K562 (cell line): ENCODE results near the gene RAB3GAP2. TPM values are rescaled to one million over a fixed set of nuclear protein-coding genes. Genes with fewer than 3 reads are reported as not detected.
A peak's percentile ranks its signal among the peaks of the same experiment; 100 is the strongest.

Source experiments
- ATAC-seq: fragments of 200-7000 bp; cut with Tn5 transposase; 3 replicates; pipeline ENCODE4 v1.9.1; 2020; ENCODE audit warnings: moderate library complexity
- BruUV-seq: library from RNA; stranded (reverse); fragments of 400-500 nt; replicated peaks from 2 replicates; lab custom pipeline; 2021; lab: Mats Ljungman, UMichigan
- CTCF ChIA-PET: fragments of 300-600 bp; formaldehyde crosslinking; extraction: SDS; loops from one replicate; lab custom pipeline; 2021; ENCODE audit warnings: low intra/inter-chr PET ratio; lab: Yijun Ruan, JAX
- POLR2A ChIA-PET: fragments of 300-600, 350-650 bp; sonication (Branson Sonifier 250); formaldehyde crosslinking; extraction: SDS; loops from one replicate; lab custom pipeline; 2021; ENCODE audit warnings: antibody characterized with exemption, inconsistent platforms; lab: Yijun Ruan, JAX
- DNase-seq, 4 experiments: peaks; one replicate each; pipeline versions ENCODE4 v3.0.0 to v3.0.0-alpha.2; 2011 to 2018; ENCODE audit warnings: low spot score in 3 of 4, mixed read lengths in 3 of 4; ENCODE audit errors: extremely low read depth in 1 of 4
- FAIRE-seq: peaks from 2 replicates; lab custom pipeline; 2011; peaks lifted over from hg19 to GRCh38; lab: Jason Lieb, UNC
- H2AFZ ChIP-seq: 2 replicates; pipeline ENCODE4 v1.6.0; 2011; ENCODE audit warnings: low read depth, low read length, control low read depth, inconsistent platforms
- H3K27ac ChIP-seq: fragments of 200-600 bp; 3 replicates; pipeline ENCODE4 v1.8.0; 2011; ENCODE audit warnings: low read depth, mild to moderate bottlenecking, control low read depth, inconsistent platforms, low read length, moderate library complexity, mixed read lengths; ENCODE audit errors: extremely low read depth
- H3K27me3 ChIP-seq, 2 experiments: fragments of 300-600 bp in 1 of 2; 2 replicates in 1 of 2; 3 replicates in 1 of 2; pipeline versions ENCODE4 v1.6.0 to v1.8.0; 2011; ENCODE audit warnings: inconsistent platforms in 2 of 2, low read length in 2 of 2, mild to moderate bottlenecking in 1 of 2, mixed read lengths in 1 of 2, moderate library complexity in 1 of 2; ENCODE audit not compliant: control insufficient read depth in 2 of 2, insufficient read depth in 2 of 2
- H3K36me3 ChIP-seq: fragments of 300-600 bp; 3 replicates; pipeline ENCODE4 v1.8.0; 2011; ENCODE audit warnings: mild to moderate bottlenecking, low read length, inconsistent platforms; ENCODE audit not compliant: control insufficient read depth, insufficient read depth
- H3K4me1 ChIP-seq, 2 experiments: fragments of 200-600 bp in 1 of 2; replicated peaks in 1 of 2; 2 replicates in 1 of 2; 3 replicates in 1 of 2; pipeline versions ENCODE4 v1.5.1 to v1.8.0; 2011; ENCODE audit warnings: inconsistent platforms in 2 of 2, low read length in 2 of 2, mild to moderate bottlenecking in 1 of 2, mixed read lengths in 1 of 2, moderate library complexity in 1 of 2; ENCODE audit not compliant: control insufficient read depth in 2 of 2, insufficient read depth in 2 of 2
- H3K4me2 ChIP-seq: 2 replicates; pipeline ENCODE4 v1.6.1; 2011; ENCODE audit warnings: low read length, control low read depth, inconsistent platforms, mixed read lengths; ENCODE audit not compliant: insufficient read depth
- H3K4me3 ChIP-seq: fragments of 200-600 bp; sonication (generic), shearing (Covaris generic); 2 replicates; pipeline ENCODE4 v1.5.1; 2016; ENCODE audit warnings: control low read depth, inconsistent platforms
- H3K79me2 ChIP-seq: fragments of 200-600 bp; 3 replicates; pipeline ENCODE4 v1.8.0; 2011; ENCODE audit warnings: low read length, inconsistent platforms; ENCODE audit not compliant: control insufficient read depth, insufficient read depth
- H3K9ac ChIP-seq, 2 experiments: 2 replicates each; pipeline versions ENCODE4 v1.6.0 to v1.6.1; 2011; ENCODE audit warnings: low read depth in 2 of 2, low read length in 2 of 2, control low read depth in 1 of 2, inconsistent platforms in 1 of 2, mild to moderate bottlenecking in 1 of 2, mixed read lengths in 1 of 2; ENCODE audit not compliant: insufficient read depth in 1 of 2
- H3K9me1 ChIP-seq: one replicate; pipeline ENCODE4 v1.6.0; 2011; ENCODE audit warnings: inconsistent platforms, mild to moderate bottlenecking, low read length, moderate library complexity; ENCODE audit not compliant: control insufficient read depth, insufficient read depth
- H3K9me3 ChIP-seq: replicated peaks from 2 replicates; pipeline ENCODE4 v1.5.1; 2011; ENCODE audit warnings: low read depth, low read length, inconsistent platforms; ENCODE audit not compliant: control insufficient read depth, insufficient read depth
- H4K20me1 ChIP-seq: replicated peaks from 2 replicates; pipeline ENCODE4 v1.6.1; 2011; ENCODE audit warnings: low read length, inconsistent platforms, mixed read lengths; ENCODE audit not compliant: control insufficient read depth, insufficient read depth
- BCOR ChIP-seq: fragments of 450-650 bp; IDR thresholded peaks from 2 replicates; pipeline ENCODE4 v1.6.1; 2016
- ELF2 ChIP-seq: fragments of 250-450 bp; sonication (Bioruptor Pico); IDR thresholded peaks from 2 replicates; pipeline ENCODE4 v1.5.0; 2021; ENCODE audit warnings: mild to moderate bottlenecking
- MCM5 ChIP-seq: fragments of 450-650 bp; IDR thresholded peaks from 2 replicates; pipeline ENCODE4 v1.6.1; 2016; ENCODE audit warnings: low read depth
- SRSF9 ChIP-seq: fragments of 200-400 bp; formaldehyde crosslinking; IDR thresholded peaks from 2 replicates; pipeline ENCODE4 v1.6.1; 2017; ENCODE audit warnings: low read depth, low read length, borderline replicate concordance
- TCFL5 ChIP-seq: fragments of 250-450 bp; sonication (Bioruptor Pico); conservative IDR thresholded peaks from 2 replicates; pipeline ENCODE4 v1.6.1; 2021; ENCODE audit warnings: mild to moderate bottlenecking, moderate library complexity, matching md5 sums
- TRIM24 ChIP-seq, 2 experiments: fragments of 450-650 bp; IDR thresholded peaks; 2 replicates each; pipeline ENCODE4 v1.6.1; 2016
- XRCC4 ChIP-seq: IDR thresholded peaks from one replicate; pipeline ENCODE4 v1.6.1; 2011; ENCODE audit not compliant: insufficient read depth, insufficient read length; ENCODE audit errors: extremely low read depth
- ZNF224 ChIP-seq: sonication (generic); formaldehyde crosslinking; IDR thresholded peaks from 2 replicates; pipeline ENCODE4 v1.8.0; 2022; ENCODE audit warnings: mild to moderate bottlenecking, missing genetic modification reagents
- WGBS: fragments of 100-300 bp; shearing (Covaris generic); methylation state at CpG from one replicate; pipeline ENCODE4 v1.1.6; 2016; ENCODE audit warnings: low coverage, mixed read lengths; ENCODE audit not compliant: insufficient coverage; ENCODE audit errors: missing lambda C conversion rate; 5-methylcytosine and 5-hydroxymethylcytosine counted together
- in situ Hi-C: fragments of 300-500 bp; cut with MboI; formaldehyde crosslinking; loops from 4 replicates; pipeline ENCODE4 v1.15.0; 2018; ENCODE audit warnings: inconsistent platforms, mixed read lengths
- intact Hi-C: fragments of 100-400 bp; cut with micrococcal nuclease; formaldehyde crosslinking; loops from 2 replicates; pipeline ENCODE4 v1.14.2; 2022
- polyA plus RNA-seq, 8 experiments: library from polyadenylated mRNA; depleted of rRNA in 4 of 8; stranded (reverse) in 5 of 8; unstranded in 3 of 8; fragments of >200 nt; fragmentation: Nextera tagmentation in 2 of 8; fragmentation: Illumina TruSeq in 1 of 8; extraction: Ambion mirVana in 2 of 8; extraction: Trizol in 1 of 8; gene quantifications; 2 replicates each; pipeline versions ENCODE4 v1.2.1 to v1.2.3, GENCODE V29; 2011 to 2014; ENCODE audit warnings: inconsistent platforms in 1 of 8, missing spikeins in 1 of 8
- total RNA-seq, 7 experiments: library from RNA; depleted of rRNA in 6 of 7; stranded (reverse); fragments of >200 nt in 6 of 7; fragmentation: Illumina TruSeq in 2 of 7; extraction: Trizol in 2 of 7; gene quantifications; 2 replicates each; pipeline versions ENCODE4 v1.2.1 to v1.2.3, GENCODE V29; 2011 to 2021; ENCODE audit warnings: low replicate concordance in 1 of 7
- TF ChIP-seq, protein P1 (sequence below): fragments of 250-450 bp; sonication (Bioruptor Pico); IDR thresholded peaks from 2 replicates; pipeline ENCODE4 v1.8.0; 2021; ENCODE audit warnings: moderate library complexity, mild to moderate bottlenecking, inconsistent platforms
- TF ChIP-seq, protein P2 (sequence below), 2 experiments: fragments of 450-650 bp; IDR thresholded peaks; 2 replicates each; pipeline ENCODE4 v1.6.1; 2016; ENCODE audit warnings: mild to moderate bottlenecking in 2 of 2, borderline replicate concordance in 1 of 2, low read depth in 1 of 2, moderate library complexity in 1 of 2

The RAB3GAP2 gene
- total and polyA plus RNA-seq, 9 of the 15 experiments (the other 6 are each of a cell fraction or from before 2014, with no cell fraction given): 14.1 to 69.1 (median 32.2) TPM

DNA sequence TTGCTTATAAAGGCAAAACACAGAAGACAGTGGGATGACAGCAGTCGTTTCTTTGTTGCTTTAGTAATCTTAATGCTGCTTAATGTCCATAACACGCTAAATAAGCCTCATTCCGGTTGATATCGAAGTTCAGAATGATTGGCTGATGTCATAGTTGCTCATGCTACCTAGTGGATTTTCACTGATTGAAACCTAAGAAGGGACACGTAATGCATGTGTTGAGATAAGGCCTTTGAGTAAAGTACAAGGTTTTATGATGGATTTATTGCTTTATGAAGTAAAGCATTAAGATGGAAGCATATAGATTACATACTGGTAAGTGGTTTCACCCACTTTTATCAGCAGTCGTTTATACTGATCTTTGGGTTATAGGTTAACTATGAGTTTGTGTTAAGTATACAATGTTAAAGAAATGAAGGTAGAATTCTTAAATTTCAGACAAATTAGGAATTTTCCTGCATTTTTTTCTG, 153.2 kb downstream of the RAB3GAP2 start:
- ATAC-seq (peak; percentile 93), DNase-seq (peak in 3 of 4 experiments; percentile 27 to 71 (median 70)), FAIRE-seq (peak; percentile 87)
- intact Hi-C loops (loop anchor here (10.0 kb wide), 1 partner anchor 284 kb away; no protein-coding TSS in a partner anchor), in situ Hi-C loops (no loop called here)
- Histone ChIP-seq H4K20me1 (0 out of 2 replicates have a peak, but pooled peaks cover 4% of the 10 kb centered on the region), H3K9me1 (no peaks in the 10 kb centered on the region), H3K4me3 (no peak overlapping the region), H2AFZ (no peak overlapping the region), H3K36me3 (peaks cover 48% of the 10 kb centered on the region), H3K27ac (peak overlapping the region; percentile 6; the same call in 1 of the 3 replicates), H3K9me3 (no peaks in the 10 kb centered on the region), H3K27me3 (no peaks in the 10 kb centered on the region), H3K4me2 (no peak overlapping the region; the same call in 1 of the 2 replicates), H3K79me2 (no peaks in the 10 kb centered on the region), H3K4me1 (peaks cover 0 to 4% of the 10 kb centered on the region in 2 experiments; a peak in 2 of 5 replicates), H3K9ac (no peak overlapping the region)
- no TSS peak for BruUV-seq
- WGBS: under 1% methylated on average over 6 of the region's 6 CpGs
- POLR2A ChIA-PET: no interaction called here
- CTCF ChIA-PET: no interaction called here
- TF ChIP-seq ZNF224 (no peak), TRIM24 (IDR thresholded peaks at IDR 0.05) (peak; percentile 78 to 79), TCFL5 (CRISPR knock-in tag) (no peak), MCM5 (no peak), SRSF9 (no peak), ELF2 (CRISPR knock-in tag) (no peak), XRCC4 (no peak), BCOR (peak; percentile 69)
- TF ChIP-seq, protein P1, sequence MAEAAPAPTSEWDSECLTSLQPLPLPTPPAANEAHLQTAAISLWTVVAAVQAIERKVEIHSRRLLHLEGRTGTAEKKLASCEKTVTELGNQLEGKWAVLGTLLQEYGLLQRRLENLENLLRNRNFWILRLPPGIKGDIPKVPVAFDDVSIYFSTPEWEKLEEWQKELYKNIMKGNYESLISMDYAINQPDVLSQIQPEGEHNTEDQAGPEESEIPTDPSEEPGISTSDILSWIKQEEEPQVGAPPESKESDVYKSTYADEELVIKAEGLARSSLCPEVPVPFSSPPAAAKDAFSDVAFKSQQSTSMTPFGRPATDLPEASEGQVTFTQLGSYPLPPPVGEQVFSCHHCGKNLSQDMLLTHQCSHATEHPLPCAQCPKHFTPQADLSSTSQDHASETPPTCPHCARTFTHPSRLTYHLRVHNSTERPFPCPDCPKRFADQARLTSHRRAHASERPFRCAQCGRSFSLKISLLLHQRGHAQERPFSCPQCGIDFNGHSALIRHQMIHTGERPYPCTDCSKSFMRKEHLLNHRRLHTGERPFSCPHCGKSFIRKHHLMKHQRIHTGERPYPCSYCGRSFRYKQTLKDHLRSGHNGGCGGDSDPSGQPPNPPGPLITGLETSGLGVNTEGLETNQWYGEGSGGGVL (CRISPR knock-in tag): no peak
- TF ChIP-seq, protein P2, sequence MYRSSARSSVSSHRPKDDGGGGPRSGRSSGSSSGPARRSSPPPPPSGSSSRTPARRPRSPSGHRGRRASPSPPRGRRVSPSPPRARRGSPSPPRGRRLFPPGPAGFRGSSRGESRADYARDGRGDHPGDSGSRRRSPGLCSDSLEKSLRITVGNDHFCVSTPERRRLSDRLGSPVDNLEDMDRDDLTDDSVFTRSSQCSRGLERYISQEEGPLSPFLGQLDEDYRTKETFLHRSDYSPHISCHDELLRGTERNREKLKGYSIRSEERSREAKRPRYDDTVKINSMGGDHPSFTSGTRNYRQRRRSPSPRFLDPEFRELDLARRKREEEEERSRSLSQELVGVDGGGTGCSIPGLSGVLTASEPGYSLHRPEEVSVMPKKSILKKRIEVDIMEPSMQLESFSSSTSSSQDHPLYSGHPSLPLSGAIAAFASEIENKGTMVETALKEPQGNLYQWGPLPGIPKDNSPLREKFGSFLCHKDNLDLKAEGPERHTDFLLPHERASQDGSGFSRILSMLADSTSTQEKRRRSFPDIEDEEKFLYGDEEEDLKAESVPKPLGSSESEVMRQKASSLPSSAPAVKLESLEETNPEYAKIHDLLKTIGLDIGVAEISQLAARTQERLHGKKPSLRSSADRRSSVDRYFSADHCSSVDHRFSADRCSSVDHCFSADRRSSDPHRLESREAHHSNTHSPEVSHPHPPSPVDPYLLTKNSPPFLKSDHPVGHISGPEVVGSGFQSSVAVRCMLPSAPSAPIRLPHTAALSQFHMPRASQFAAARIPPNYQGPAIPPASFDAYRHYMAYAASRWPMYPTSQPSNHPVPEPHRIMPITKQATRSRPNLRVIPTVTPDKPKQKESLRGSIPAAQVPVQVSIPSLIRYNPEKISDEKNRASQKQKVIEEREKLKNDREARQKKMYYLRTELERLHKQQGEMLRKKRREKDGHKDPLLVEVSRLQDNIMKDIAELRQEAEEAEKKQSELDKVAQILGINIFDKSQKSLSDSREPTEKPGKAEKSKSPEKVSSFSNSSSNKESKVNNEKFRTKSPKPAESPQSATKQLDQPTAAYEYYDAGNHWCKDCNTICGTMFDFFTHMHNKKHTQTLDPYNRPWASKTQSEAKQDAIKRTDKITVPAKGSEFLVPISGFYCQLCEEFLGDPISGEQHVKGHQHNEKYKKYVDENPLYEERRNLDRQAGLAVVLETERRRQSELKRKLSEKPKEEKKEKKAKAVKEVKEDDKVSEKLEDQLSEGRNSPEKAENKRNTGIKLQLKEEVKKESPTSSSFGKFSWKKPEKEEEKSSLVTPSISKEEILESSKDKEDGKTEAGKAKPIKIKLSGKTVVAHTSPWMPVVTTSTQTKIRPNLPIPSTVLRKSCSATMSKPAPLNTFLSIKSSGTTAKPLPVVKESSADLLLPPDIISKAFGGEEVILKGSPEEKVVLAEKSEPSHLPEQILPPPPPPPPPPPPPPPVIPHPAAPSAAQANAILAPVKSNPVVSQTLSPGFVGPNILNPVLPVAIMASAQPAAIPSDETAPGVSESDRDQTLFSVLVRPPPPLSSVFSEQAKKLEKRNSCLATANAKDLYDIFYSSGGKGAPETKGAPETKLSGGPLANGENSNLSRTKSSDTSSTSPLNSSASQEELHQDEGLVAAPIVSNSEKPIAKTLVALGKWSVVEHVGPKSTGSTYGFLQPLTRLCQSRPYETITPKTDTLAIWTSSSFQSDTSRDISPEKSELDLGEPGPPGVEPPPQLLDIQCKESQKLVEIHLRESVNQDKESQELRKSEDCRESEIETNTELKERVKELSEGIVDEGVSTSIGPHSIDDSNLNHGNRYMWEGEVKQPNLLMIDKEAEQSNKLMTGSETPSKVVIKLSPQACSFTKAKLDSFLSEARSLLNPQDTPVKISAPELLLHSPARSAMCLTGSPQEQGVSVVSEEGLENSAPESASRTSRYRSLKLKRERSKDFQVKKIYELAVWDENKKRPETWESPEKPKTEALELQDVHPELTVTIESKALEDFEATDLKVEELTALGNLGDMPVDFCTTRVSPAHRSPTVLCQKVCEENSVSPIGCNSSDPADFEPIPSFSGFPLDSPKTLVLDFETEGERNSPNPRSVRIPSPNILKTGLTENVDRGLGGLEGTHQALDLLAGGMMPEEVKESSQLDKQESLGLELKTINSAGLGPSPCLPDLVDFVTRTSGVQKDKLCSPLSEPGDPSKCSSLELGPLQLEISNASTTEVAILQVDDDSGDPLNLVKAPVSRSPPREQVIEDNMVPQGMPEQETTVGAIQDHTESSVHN (IDR thresholded peaks at IDR 0.05; ENCODE audit: borderline replicate concordance in 1 of 2, low read depth in 1 of 2): peak in 1 of 2 experiments; percentile 60; a peak in 1 of 4 replicates
